HG02938 (cell line): ENCODE data around the gene DBF4B.

Source experiments
- ATAC-seq: cut with Tn5 transposase; IDR thresholded peaks from one replicate; pipeline ENCODE4 v1.9.1; 2021; ENCODE audit warnings: mild to moderate bottlenecking, moderate library complexity; ENCODE audit not compliant: unreplicated experiment

DBF4B gene

DNA sequence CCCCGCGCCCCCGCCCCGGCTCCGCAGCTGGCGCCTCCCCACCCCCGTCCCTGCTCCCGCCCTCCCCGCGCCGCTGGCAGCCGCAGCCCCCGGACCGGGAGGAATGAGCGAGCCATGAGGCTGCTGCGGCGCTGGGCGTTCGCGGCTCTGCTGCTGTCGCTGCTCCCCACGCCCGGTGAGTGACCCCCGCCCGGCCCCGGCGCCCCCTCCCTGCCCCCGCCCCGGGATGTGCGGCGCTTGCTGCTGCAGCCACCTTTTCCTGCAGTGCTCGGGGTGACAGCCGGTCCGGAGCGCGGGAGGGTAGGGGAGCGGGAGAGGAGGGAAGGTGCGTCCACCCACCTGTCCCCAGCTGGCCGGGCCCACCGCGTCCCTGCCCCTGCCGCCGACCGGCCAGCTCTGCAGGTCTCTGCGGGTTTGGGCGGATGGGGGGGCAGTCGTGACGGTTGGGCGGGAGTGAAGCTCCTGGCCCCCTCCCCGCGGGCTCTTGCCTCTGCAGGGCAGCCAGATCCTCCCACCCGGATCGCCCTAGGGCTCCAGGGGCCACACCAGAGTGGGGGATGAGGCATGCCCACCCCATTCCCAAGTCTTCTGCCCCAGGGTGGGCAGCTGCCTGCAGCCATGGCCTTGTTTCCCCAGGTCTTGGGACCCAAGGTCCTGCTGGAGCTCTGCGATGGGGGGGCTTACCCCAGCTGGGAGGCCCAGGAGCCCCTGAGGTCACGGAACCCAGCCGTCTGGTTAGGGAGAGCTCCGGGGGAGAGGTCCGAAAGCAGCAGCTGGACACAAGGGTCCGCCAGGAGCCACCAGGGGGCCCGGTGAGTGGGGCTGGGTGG, 50.8 kb downstream of the DBF4B start:
- no peak for ATAC-seq

DNA sequence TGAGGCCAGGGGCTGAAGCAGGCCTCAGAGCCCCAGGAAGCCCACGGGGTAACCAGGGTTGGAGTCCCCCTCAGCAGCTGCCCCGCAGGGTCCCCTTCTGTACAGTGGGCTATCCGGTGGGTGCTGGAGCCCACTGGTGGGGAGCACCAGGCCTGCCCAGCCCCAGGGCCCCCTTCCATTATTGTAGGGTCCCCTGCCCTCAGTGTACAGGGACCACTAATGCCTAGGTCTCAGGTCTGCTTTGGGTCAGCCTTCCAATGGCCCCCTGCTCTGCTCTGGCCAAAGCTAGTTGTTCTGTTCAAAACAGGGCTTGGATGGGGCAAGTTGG, 51.4 kb downstream of the DBF4B start:
- ATAC-seq: no peak

DNA sequence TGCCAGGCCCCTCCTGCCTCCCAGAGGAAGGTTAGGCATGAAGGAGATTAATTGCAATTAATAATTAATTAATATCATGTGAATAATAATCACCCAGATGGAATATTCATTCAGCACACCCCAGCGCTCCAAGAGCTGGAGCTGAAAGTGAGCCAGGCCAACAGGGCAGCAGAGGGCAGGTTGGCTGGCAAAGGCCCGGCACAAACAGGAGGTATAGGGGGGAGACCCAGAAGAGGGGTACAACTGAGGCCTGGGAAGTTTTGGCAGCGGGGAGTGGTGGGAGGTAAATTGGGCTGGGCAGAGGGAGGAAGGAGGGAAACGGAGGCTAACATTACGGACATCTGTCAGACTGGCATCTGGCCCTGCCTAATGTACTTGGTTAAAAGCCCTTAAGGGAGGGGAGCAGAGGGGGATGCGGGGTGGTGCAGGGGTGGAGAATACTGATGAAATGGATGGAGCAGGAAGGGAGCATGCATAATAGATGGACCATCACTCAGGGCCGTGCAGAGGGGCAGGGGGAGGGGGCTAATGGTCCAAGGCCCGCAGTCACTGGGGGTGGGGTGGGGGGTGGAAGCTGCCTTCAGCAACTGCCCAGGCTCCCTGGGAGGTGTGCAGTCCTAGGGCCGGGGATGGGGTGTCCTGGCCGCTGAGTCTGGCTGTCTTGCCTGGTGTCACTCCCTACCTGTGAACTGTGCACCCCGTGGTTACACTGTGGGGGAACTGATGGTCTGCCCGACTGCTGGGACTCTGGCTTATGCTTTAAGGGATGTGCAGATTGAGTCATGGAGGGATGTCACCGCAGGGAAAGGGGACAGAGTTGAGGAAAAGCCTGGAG, 52.2 kb downstream of the DBF4B start:
- no peak for ATAC-seq

DNA sequence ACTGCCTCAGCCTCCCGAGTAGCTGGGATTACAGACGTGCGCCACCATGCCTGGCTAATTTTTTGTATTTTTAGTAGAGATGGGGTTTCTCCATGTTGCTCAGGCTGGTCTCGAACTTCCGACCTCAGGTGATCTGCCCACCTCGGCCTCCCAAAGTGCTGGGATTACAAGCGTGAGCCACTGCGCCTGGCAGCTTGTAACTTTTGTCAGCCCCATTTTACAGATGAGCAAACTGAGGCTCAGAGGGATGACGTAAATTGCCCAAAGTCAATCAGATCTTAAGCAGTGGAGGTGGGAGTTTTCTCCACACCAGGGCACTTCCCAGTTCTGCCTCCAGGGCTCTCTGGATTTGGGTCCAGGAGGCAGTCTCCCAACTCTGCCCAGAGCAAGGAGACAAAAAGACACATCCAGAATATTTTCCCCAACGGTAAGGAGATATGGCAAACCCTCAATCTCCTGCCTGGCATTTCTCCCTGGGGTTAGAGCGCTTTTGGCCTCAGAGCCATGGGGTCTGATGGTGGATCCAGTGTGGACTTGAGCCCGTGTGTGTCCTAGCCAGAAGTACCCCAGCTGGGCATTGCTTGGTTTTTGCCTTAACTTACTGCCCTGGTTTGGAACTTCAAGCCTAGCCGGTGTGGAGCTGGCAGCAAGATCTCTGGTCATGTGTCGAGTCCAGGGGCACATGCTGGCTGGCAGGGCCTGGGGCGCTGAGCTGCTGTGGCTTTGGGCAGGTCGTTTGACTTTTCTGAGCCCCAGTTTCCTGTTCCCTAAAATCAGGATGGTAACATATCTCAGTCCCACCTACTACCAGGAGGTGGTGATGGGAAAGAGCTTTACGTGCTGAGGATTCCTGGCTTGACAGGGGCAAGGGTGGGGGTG, 53.7 kb downstream of the DBF4B start:
- ATAC-seq: no peak

DNA sequence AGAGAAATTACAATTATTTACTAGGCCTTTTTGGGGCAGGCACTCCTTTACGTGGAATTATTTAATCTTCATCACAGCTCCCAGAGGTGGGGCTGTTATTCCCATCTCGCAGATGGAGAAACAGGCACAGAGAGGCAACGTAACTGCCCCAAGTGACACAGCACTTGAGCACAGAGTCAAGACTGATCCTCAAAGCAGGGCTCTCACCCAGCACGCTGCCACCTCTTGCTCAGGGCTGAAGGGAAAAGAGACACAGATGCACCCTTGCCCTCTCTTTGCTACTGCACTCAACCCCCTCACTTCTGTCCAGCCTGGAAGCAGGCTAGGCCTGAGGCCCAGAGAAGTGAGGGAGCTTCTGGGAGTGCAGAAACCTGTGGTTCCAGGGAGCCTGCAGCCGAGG, 54.7 kb downstream of the DBF4B start:
- ATAC-seq: no peak

DNA sequence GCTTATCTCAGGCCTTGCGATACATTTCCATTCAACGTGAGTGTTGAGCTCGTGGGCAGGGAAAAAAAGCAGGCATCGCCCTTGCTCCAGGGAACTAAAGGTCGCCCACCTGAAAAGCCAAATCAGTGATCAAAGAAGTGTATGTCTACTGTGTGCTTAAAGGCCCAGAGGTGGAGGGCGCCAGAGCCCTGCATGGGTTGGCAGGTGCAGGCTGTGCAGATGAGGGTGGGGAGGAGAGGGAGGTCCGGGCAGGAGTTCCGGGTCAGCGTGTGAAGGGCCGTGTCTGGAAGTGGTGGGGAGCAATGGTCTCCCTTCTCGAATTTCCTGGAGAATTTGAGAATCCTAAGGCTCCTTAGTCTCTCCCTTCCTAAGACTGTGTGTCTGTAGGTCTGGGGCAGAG, 57.5 kb downstream of the DBF4B start:
- no peak for ATAC-seq

DNA sequence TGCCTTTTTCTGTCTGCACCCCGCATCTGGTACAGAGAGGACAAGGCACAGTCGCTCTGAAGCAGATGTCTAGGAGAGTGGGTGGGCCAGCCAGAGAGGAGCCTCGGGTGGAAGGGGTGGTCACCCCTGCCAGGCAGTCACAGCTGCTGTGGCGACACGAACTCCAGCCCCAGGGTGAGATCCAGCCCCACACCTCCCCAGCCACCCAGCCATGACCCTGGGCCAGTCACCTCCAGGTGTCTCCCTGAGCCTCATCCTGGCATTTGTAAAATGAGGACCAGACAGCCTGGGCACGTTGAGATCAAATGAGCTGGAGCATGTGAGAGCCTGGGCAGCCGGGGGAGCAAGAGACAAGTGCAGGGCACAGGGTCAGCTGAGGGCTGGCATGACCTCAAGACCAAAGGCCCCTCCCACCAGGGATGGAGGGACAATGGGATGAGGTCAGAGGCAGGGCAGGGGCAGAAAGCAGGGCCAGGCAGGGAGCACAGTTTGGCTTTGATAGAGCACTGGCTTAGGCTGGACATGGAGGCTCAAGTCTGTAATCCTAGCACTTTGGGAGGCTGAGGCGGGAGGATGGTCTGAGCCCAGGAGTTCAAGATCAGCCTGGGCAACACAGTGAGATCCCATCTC, 58.1 kb downstream of the DBF4B start:
- ATAC-seq: no peak

DNA sequence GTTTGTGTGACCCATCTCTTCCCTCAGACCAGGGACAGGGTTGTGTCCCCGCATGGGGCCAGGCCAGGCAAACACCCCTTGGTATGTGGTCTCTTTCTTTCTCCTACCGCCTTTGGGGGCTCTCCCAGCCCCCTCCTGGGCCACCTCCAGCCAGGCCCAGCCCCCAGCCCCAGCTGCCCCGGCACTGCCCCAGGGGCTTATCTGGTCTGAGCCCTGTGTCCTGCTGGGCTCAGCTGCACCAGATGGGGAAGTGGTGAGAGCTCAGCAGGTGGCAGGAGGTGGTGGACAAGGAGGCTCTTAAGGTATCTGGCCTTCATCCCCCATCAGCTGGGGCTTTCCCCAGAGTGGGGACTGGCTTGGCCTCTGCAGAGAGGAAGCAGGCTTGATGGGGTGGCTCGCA, 59.0 kb downstream of the DBF4B start:
- ATAC-seq: no peak

DNA sequence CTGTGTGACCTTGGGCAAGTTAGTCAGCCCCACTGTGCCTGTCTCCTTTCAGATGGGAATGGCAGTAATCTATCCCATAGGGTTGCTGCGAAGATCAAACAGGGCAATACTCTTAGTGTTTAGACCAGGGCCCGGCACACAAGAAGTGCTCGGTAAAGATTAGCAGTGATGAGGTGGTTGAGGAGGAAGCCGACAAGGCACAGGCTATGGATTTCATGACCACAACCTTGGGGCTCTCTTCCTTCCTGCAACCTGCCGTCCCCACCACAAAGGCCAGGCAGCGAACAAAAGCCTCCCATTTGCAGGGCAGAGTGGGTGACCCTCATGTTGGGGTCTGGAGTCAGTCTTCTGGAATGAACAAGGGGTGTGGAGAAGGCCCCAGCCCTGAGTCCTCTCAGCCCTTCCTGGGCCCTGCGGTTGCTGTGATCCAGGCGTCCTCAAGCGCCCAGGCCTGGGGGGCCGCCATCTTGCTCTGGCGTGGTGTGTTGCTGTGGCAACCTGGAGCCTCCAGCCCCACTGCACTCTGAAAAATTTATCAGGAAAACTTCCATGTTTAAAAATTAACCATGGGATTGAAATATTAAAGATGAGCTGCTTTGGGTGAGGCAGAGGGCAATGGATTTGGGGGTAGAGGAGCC, 60.2 kb downstream of the DBF4B start:
- no peak for ATAC-seq

DNA sequence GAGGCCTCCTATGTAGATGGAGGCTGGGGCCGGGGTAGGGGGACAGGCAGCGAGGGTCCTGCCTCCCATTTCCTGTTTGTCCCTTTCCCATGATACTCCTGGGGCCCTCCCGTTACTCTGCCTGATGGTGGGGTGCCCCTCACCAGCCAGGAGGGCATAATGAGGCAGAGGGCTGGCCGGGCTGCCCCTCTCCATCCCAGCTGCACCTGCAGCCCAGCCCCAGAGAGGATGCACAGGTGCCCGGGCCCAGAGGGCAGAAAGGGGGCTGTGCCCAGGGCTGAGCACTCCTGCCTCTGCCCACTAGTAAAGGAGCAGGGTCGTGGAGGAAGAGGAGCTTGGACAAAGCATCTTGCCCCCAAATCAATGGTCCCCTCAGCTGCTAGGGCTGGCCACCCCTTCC, 60.8 kb downstream of the DBF4B start:
- no peak for ATAC-seq

DNA sequence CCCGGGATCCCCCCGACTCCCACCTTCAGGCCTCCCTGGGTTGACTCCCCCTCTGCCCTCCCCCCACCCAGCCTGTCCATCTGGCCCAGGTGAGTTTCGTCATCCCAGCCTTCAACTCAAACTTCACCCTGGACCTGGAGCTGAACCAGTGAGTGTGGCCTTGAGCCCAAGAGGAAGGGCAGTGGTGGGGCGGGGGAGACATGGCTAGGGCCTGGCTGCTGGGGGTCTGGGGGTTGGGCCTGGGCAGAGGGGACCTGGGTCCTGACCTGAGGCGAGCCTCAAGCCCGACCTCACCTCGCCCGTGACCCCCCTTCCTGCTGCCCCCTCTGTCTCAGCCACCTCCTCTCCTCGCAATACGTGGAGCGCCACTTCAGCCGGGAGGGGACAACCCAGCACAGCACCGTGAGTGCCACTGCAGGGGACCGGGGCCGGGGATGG, 61.2 kb downstream of the DBF4B start:
- ATAC-seq: no peak

DNA sequence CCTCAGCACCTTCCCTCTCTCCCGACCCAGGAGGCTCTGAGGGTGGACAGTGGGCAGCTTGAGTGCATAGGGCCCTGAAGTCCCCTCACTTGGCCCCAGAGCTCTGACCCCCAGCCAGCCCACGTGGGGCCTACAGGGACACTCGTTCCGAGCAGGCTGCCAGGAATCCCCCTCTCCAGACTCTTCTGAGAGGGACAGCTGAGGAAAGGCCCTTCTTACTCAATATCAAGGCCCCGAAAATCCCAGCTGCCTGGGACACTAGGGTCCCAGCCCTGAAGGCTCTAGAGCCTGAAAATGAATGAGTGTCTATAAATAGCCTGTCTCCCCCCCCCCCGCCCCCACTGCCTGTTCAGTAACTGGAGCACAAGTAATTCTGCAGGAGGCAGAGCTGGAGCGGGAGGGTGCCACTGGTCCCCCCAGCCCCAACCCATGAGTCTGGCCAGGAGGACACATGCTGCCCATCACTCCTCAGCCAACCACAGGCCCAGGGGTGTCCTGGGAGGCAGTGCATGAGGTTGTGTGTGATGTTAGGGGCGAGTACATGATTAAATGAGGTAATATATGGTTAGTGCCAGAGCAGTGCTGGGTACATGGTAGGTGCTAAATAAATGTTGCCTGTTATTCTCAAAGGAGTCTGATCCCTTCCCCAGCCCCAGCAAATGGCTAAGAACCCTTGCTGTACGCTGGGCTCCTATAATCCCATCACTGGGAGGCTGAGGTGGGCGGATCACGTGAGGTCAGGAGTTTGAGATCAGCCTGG, 61.9 kb downstream of the DBF4B start:
- ATAC-seq: no peak

DNA sequence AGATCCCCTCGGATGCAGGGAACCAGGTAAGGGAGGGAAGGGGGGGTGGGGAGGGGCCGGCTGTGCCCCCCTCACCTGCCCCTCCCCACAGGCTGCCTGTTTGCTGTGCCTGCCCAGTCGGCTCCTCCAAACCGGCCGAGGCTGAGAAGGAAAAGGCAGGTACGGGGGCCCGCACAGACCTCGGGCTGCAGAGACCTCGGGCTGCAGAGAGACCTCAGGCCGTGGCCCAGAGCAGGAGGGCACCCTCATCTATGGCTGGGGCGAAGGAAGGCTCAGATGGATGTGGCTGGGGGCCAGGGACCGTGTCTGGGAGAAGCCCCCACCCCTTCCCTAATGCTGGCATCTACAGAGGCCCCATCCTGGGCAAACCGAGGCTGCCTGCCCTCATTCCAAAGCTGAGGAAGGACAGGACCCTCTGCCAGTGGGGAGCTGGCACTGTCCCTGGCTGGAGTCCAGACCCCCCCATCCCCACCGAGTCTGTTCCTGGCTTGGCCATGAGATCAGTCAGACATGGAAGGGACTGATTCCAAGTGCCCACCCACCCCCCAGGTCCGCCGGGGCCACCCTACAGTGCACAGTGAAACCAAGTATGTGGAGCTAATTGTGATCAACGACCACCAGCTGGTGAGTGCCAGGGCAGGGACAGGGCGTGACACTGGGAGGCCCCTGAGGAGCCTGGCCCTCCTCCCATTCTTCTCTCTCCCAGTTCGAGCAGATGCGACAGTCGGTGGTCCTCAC, 64.0 kb downstream of the DBF4B start:
- ATAC-seq: no peak

DNA sequence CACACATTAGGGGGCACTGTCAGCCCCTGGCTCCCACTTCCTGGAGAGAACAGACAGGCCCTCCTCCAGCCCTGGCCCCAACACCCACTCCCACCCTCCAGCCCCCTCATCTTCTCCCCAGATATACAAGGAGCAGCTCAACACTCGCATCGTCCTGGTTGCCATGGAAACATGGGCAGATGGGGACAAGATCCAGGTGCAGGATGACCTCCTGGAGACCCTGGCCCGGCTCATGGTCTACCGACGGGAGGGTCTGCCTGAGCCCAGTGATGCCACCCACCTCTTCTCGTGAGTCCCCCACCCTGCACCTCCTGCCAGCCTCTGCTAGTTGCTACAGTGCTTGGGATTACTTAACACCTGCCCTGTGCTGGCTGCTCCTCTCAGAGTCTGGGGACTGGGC, 64.7 kb downstream of the DBF4B start:
- ATAC-seq: no peak

DNA sequence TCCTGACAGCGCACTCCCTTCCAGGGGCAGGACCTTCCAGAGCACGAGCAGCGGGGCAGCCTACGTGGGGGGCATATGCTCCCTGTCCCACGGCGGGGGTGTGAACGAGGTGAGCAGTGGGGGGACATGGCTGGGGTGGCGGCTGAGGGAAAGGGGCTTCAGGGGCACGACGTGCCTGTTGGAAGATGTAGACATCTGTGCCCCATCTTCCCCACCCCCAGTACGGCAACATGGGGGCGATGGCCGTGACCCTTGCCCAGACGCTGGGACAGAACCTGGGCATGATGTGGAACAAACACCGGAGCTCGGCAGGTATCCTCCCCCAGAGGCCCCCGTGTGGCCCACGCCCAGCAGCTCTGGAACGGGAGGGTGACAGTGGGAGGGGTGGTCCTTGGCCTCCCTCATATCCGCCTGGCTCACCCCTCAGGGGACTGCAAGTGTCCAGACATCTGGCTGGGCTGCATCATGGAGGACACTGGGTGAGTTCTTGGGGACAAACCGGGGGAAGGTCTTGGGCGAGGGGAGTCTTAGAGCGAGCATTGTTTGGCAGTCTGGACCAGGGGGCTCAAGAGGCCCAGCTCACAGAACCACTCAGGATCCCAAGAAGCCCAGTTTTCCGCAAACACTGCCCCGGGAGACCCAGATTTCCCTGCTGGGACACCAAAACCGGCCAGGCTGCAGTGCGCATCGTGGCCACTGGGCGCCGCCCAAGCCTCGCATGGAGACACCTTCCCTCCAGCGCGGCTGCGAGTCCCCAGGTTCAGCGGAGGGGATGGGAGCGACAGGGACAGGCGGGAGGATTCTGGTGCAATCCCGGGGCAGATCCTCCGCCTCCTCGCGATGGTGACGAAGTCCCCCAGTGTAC, 66.0 kb downstream of the DBF4B start:
- no peak for ATAC-seq

DNA sequence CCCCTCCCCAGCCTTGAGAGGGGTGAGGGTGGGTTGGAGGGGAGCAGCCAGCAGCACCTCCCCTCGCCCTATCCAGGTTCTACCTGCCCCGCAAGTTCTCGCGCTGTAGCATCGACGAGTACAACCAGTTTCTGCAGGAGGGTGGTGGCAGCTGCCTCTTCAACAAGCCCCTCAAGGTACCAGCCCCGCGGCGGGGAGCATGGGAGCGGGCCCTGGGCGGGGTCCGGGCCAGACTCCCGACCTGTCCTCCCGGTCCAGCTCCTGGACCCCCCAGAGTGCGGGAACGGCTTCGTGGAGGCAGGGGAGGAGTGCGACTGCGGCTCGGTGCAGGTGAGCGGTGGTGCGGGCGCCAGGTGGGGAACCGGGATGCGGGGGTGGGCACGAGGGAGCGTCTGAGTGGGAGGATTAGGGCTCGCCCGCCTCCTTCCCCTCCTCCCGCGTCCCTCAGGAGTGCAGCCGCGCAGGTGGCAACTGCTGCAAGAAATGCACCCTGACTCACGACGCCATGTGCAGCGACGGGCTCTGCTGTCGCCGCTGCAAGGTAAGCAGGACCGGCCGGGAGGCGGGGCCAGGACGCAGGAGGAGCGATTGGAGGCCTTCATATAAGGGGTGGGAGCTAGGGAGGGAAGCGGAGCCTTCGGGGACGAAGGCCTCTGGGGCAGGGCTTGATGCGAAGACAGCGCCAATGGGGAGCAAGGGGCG, 66.8 kb downstream of the DBF4B start:
- peak; percentile 75 for ATAC-seq

DNA sequence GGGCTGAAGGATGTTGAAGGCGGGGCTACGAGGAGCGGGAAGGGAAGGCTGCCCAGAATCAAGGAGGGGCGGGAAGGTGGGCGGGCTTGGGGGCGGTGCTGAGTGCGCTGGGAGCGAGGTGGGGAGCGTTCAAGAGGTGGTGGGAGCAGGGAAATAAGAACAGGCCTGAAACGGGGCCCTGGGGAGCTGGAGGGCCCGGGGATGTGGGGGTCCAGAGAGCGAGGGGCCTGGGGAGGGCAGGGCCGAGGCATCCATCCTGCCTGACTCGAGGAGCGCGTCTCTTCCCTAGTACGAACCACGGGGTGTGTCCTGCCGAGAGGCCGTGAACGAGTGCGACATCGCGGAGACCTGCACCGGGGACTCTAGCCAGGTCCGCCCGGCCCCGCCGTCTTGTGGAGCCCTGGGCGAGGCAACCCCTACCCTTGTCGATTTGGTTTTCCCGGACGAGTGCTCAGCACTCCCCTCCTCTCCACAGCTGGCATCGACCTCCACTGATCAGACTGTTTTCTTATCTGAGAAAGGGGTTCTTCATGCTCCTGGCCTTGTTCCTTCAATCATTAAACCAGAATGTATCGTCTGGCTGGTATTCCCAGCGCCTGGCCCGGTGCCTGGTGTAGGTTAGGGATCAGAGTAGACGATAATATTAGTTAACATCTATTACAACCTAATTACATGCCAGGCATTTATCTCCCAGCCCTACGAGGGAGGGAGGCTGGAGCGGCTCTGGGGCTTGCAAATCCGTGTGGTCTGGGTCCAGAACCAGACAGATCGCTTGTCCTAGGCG, 67.6 kb downstream of the DBF4B start:
- no peak for ATAC-seq
